ENCODE results near the gene UNC13A.

DNA sequence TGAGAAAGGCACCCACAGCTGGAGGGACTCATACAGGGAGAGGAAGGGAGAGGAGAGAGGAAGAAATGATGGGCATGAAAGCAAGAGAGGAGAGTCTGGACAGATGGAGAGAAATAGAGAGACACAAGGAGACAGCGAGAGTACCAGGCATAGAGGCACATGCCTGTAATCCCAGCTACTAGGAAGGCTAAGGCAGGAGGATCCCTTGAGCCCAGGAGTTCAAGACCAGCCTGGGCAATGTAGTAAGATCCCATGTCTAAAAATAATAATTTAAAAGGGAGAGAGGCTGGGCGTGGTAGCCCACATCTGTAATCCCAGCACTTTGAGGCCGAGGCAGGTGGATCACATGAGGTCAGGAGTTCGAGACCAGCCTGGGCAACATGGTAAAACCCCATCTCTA is 9.3 kb downstream of the UNC13A start:
- TF ChIP-seq BHLHE40 (IDR thresholded peaks at IDR 0.05; ENCODE audit: borderline replicate concordance) (no peak), HDGF (IDR thresholded peaks at IDR 0.05; ENCODE audit: borderline replicate concordance) (no peak), NFRKB (IDR thresholded peaks at IDR 0.05) (no peak)
